GM18907 (cell line): Measurements from ENCODE around the gene MAP3K20.
"Not testable (repeated sequence)": the region's sequence is repeated elsewhere in the genome, so short reads cannot be mapped to it uniquely, and the experiment has no call there.

Source experiments
- ATAC-seq: cut with Tn5 transposase; IDR thresholded peaks from one replicate; pipeline ENCODE4 v1.9.1; 2021; ENCODE audit warnings: mild to moderate bottlenecking, moderate library complexity; ENCODE audit not compliant: unreplicated experiment

The MAP3K20 gene

DNA sequence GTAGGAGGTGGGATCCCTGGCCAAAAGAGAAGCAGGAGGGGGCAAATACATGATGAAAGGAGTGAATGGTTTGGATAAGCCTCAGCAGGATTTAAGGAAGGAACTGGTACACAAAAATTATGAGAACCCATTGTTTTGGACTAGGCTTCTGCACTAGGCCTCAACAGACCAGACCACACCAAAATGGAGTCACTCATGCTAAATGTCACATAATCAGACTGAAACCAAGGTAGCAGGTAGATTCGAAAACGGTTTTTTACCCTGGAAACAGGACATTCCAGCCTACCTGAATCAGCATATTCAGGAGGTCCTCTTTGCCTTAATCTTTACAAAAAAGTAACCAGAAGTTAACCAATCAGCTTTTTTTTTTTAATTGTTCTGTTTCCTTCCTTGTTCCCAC, 229.7 kb downstream of the MAP3K20 start:
- no peak for ATAC-seq

DNA sequence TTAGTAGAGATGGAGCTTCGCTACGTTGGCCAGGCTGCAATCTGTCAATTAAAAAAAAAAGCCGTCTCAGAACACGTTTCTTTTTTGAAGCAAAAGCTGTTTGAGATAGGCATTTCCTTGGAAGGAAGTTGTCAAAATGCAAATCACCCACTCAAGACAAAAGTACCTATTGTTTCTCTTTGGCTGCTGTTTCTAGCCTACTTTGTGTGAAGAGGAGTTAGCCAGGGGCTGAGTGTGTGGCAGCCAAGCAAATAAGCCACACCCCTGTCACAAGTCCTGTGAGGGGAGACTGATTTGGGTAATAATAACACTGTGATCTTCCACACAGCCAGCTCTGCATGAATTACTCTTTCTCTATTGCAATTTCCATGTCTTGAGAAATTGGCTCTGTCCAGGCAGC, 231.6 kb downstream of the MAP3K20 start:
- ATAC-seq = peak; percentile 54

DNA sequence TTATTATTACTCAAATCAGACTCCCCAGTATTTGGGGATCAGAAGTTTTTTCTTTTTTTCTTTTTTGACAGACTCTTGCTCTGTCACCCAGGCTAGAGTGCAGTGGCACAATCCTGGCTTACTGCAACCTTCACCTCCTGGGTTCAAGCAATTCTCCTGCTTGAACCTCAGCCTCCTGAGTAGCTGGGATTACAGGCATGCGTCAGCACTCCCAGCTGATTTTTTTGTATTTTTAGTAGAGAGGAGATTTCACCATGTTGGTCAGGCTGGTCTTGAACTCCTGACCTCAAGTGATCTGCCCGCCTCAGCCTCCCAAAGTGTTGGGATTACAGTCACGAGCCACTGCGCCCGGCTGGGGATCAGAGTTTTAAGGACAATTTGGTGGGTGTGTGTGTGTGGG, 233.7 kb downstream of the MAP3K20 start:
- not testable (repeated sequence) for ATAC-seq

GRCh38 chr2:173311844-173312606, 236.4 kb downstream of the MAP3K20 start:
- ATAC-seq = no peak
